HG03139 (cell line): ENCODE results near the gene C3orf20.

Source experiments
- ATAC-seq: cut with Tn5 transposase; IDR thresholded peaks from one replicate; pipeline ENCODE4 v1.9.1; 2021; ENCODE audit not compliant: unreplicated experiment

Gene C3orf20

DNA sequence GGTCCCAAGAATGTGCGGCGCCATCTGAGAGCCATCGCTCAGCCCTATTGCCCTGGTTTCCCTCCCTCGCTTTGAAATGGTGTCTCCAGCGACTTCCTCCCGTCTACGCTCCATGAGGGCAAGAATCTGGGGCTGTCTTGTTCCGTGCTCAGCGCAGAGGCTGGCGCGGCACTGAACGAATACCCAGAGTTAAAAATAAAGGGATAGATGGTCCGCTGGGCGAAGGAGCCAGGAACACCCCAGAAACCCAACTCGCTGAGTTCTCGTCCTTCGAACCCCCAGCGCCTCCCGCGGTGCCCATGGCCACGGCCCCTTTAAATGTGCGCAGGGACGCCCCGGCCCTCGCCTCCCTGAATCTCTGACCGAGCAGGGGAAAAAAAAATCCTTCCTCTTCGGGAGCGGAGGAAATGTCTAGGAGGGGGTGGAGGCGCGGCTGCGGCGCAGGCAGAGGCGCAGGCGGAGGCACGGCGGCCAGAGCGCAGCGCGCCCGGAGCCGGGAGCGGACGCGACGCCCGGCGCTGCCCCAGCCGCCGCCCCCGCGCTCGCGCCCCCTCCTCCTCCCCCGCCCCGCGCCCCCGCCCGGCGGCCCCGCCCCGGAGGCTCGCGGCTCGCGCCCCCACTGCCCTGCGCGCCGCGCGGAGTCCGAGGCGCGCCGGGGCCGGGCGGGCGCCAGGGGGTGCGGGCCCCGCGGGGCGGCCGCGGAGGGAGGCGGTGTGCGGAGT, 135.3 kb downstream of the C3orf20 start:
- ATAC-seq, result no peak

DNA sequence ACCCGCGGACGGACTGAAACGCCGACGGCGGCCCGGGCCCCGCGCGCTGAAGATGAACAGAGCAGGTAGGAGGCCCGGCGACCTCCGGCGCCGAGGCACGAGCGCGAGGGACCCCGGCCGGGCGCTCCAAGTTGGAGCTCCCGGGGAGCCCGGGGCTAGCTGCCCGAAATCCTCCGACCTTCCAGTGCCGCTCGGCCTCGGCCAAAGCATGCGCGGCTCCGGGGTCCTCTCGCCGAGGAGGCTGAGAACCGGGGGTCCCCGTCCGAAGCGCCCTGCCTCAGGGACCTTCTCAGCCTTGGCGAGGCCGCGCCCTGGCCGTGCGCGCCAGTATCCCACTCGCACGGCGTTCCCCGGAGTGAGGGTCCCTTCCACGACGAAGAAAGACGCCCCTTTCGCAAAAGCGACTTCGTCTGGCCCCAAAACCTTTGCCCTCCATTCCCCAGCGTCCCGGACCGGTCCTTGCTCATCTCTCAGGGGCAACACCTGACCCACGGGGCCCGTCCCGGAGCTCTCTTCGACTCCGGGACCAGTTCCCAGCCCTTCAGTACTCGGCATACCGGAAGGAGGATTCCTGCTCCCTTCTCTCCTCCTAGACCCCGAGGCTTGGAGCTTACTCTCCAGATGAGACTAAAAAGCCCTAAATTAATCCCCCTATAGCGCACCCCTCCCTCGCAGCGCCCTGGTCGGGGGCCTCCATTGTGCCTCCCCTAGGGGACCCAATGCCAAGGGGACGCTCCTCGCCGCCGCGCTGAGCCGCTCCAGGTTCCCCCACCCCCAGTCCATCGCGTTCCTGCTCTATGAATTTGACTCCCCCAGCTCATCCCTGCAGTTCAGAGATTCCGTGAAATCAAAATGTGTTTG, 136.1 kb downstream of the C3orf20 start:
- ATAC-seq, result no peak

DNA sequence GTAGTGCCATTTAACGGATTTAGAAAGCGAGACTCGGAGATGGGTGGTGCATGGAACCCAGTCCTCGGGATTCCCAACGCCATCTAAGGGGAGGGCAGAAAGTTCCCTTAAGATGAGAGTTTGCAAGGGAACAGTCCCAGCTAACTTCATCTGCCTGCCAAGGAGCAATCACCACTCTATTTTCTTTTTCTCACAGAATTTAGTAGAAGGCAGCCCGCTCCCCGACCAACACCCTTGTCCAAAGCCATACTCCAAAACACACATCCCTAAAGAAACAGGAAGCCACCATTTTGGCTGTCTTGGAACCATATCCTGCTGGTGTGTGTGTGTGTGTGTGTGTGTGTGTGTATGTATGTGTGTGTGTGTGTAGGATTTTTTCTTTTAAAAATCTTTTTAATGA, 136.7 kb downstream of the C3orf20 start:
- ATAC-seq, result no peak

DNA sequence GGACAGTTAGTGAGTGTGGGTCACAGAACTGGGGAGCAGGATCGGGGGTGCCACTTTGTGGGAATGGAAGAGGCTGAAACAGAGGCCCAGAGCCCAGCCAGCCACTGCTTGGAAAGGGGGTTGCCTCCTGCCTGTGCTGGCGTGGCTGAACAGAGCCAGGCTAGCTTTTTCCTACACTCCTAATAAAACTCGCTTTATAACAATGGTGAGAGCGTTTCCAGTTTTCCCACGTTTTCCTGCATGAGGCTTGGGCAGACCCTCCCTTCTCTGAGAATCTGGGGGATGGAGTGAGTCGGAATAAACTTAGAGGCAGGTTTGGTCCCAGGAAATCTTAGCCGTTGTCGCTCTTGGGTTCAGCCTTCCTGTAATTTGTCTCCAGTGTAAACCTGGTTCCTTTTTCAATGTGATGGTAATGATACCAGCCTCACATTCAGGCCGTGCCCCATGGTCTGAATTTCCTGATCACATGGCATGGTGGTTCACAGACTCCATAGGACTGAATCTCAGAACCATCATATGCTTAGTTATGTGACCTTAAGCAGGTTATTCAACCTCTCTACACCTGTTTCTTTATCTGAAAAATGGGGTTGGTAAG, 137.4 kb downstream of the C3orf20 start:
- ATAC-seq, result no peak

DNA sequence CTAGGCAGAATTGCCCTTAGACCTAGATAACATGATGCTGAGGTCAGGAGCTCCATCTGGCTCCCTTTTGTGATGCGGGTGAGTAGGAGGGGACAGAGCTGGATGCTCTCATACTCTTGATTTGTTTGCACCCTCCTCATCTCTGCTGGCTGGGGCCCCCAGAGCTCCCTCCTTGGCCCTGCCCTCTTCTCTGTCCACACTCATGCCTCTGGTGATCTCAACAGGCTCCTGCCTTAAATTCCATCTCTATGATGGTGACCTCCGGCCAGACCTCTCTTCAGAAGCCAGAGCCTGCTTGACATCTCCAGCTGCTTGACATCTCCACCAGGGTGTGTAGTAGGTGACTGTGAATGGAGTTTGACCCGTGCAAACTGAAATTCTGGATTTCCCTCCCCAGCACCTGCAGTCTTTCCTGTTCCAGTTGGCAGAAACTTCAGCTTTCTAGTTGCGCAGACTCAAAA, 139.5 kb downstream of the C3orf20 start:
- no peak for ATAC-seq

DNA sequence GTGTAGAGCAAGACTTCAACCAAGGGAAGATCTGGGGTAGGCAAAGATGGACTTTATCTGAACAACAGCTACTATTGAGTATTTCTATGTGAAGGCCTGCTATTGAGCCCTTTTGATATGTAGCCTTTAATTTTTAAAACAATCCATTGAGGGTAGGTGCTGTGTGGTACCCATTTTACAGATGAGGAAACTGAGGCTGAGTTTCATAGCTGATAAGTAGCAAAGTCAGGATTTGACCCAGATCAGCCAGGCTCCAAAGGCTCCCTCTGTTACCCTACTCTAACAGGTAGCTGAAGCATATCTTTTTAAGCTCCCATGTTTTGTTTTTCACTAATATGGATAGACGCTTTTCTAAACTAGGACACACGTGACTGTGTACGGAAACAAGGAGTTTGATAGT, 141.4 kb downstream of the C3orf20 start:
- no peak for ATAC-seq

DNA sequence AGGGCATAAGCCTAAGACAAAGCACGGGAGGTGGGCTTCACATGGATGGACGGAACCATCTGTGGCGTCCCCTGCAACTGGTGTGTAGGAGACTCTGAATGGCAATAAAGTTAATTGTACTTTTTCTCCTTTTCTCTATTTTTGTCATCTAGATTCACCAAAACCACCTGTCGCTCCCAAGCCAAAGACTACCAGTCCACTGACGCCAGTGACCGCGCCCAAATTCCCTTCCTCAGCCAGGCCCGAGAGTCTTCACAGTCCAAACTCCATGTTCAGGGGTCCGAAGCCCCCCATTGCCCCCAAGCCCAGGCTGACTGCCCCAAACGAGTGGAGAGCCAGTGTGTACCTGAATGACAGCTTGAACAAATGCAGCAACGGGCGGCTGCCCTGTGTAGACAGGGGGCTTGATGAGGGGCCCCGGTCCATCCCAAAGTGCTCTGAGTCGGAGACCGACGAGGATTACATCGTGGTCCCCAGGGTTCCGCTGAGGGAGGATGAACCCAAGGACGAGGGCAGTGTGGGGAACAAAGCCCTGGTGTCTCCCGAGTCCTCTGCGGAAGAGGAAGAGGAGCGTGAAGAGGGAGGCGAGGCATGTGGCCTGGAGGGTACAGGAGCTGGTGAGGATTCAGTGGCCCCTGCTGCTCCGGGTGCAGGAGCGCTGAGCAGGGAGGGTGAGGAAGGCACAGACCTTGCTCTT, 144.0 kb downstream of the C3orf20 start, which contains the start of gene FGD5:
FGD5 (plus strand) TSS at position 159 of the 697 bp plus-strand sequence; CDS start at position 269, 110 bp downstream.
- no peak for ATAC-seq

DNA sequence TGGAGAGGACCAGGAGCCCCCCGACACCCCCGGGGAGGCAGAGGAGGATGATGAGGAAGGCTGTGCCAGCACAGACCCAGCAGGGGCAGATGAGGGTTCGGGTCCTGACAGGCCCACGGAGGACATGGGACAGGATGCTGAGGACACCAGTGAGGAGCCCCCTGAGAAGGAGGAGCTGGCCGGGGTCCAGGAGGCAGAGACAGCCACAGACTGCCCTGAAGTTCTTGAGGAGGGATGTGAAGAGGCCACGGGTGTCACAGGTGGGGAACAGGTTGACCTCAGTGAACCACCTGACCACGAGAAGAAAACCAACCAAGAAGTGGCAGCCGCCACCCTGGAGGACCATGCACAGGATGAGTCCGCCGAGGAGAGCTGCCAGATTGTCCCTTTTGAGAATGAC, 144.7 kb downstream of the C3orf20 start:
- ATAC-seq, result no peak

DNA sequence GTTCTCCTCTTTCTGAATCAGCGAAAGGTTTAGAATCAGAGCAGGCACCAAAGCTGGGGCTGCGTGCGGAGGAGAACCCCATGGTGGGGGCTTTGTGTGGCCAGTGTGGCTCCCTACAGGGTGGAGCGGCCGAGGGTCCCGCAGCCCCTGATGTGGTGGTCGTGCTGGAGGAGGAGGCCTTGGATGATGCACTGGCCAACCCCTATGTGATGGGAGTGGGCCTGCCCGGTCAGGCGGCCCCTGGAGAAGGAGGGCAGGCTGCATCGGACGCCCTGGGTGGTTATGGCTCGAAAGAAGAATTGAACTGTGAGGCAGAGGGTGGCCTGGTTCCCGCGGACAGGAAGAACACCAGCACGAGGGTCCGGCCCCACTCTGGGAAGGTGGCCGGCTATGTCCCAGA, 145.2 kb downstream of the C3orf20 start:
- no peak for ATAC-seq

DNA sequence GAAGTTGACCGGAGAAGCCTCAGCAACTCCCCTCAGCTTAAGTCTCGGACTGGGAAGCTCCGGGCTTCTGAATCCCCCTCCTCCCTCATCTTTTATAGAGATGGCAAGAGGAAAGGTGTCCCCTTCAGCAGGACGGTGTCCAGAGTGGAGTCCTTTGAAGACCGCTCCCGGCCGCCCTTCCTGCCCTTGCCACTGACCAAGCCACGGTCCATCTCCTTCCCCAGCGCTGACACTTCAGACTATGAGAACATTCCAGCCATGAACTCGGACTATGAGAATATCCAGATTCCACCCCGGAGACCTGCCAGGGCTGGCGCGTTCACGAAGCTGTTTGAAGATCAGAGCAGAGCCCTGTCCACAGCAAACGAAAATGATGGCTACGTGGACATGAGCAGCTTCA, 146.2 kb downstream of the C3orf20 start:
- ATAC-seq, result no peak

DNA sequence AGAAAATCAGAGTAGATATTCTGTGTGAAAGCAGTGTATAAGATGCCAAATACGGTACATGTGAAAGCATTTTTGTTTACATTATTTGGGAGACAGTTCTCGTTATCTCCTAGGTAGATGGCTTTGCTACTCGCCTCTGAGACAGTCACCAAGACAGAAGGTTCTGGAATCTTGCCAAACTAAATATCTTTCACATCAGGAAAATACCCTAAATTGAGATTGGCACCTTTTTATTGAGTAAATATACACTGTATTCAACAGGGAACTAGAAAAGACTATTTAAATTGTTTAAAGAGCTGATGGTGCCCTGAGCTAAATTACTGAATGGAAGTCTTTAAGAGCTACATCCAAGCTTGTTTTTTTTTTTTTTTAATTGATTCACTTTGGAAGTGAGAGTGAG, 147.2 kb downstream of the C3orf20 start:
- ATAC-seq, result no peak
